ENCODE results near the gene TTC1.

Gene TTC1

GRCh38 chr5:160048131-160048530 lies 39.2 kb downstream of the TTC1 start:
- H4K12ac ChIP-seq (ENCODE audit: low read depth, low read length) = no peak overlapping the region
- no peak overlapping the region for H4K91ac ChIP-seq (ENCODE audit: low read depth, low read length)
- H3K27me3 ChIP-seq (ENCODE audit: insufficient read depth, low read length) = no peaks in the 10 kb centered on the region
- no peak overlapping the region for H2BK120ac ChIP-seq (ENCODE audit: insufficient read depth, low read length, poor library complexity)
- H3K23ac ChIP-seq (ENCODE audit: low read length) = no peak overlapping the region
- no peak overlapping the region for H4K8ac ChIP-seq (ENCODE audit: low read depth, low read length)
- no peak overlapping the region for H3K9ac ChIP-seq (ENCODE audit: low read length)
- H3K27ac ChIP-seq (ENCODE audit: low read depth, low read length) = no peak overlapping the region
- no peak overlapping the region for H2BK12ac ChIP-seq (ENCODE audit: low read length)
- no peak overlapping the region for H3K4me2 ChIP-seq (ENCODE audit: low read length)
- no peak overlapping the region for H3K14ac ChIP-seq (ENCODE audit: low read length)
- no peaks in the 10 kb centered on the region for H3K79me1 ChIP-seq (ENCODE audit: low read length)
- H3K9me3 ChIP-seq (ENCODE audit: insufficient read depth, low read depth, low read length) = no peaks in the 10 kb centered on the region
- WGBS (ENCODE audit: extremely low coverage, insufficient coverage, insufficient read length) = no CpG with 5 or more reads among the region's 9 CpGs
- no peaks in the 10 kb centered on the region for H3K79me2 ChIP-seq (ENCODE audit: control insufficient read depth, insufficient read depth, low read length, poor library complexity)
- no peak overlapping the region for H3K18ac ChIP-seq (ENCODE audit: low read length)
- H3K4ac ChIP-seq (ENCODE audit: low read depth, low read length) = no peak overlapping the region
- no peaks in the 10 kb centered on the region for H3K4me1 ChIP-seq (ENCODE audit: control insufficient read depth in 1 of 2, insufficient read depth in 2 of 2, low read length in 2 of 2)
- no peak overlapping the region for H3K4me3 ChIP-seq (ENCODE audit: low read depth, low read length)
- no peak overlapping the region for H2AK5ac ChIP-seq (ENCODE audit: low read length)
- DNase-seq = no peak
- no peak overlapping the region for H2AFZ ChIP-seq (ENCODE audit: insufficient read depth, low read length, poor library complexity)
- H2BK5ac ChIP-seq (ENCODE audit: low read depth, low read length, poor library complexity) = no peak overlapping the region
- peaks cover 15 to 23% of the 10 kb centered on the region in 2 experiments for H3K36me3 ChIP-seq (ENCODE audit: control insufficient read depth in 1 of 2, insufficient read depth in 2 of 2, low read length in 2 of 2)

GRCh38 chr5:160049099-160049498 lies 40.2 kb downstream of the TTC1 start:
- Histone ChIP-seq H3K4me1 (ENCODE audit: control insufficient read depth in 1 of 2, insufficient read depth in 2 of 2, low read length in 2 of 2) (no peaks in the 10 kb centered on the region), H4K91ac (ENCODE audit: low read depth, low read length) (no peak overlapping the region), H3K4me2 (ENCODE audit: low read length) (no peak overlapping the region), H3K18ac (ENCODE audit: low read length) (no peak overlapping the region), H3K79me1 (ENCODE audit: low read length) (no peaks in the 10 kb centered on the region), H3K4ac (ENCODE audit: low read depth, low read length) (no peak overlapping the region), H3K4me3 (ENCODE audit: low read depth, low read length) (no peak overlapping the region), H3K79me2 (ENCODE audit: control insufficient read depth, insufficient read depth, low read length, poor library complexity) (no peaks in the 10 kb centered on the region), H4K12ac (ENCODE audit: low read depth, low read length) (no peak overlapping the region), H2AK5ac (ENCODE audit: low read length) (no peak overlapping the region), H2BK120ac (ENCODE audit: insufficient read depth, low read length, poor library complexity) (no peak overlapping the region), H3K9ac (ENCODE audit: low read length) (no peak overlapping the region), H2BK12ac (ENCODE audit: low read length) (no peak overlapping the region), H3K36me3 (ENCODE audit: control insufficient read depth in 1 of 2, insufficient read depth in 2 of 2, low read length in 2 of 2) (peaks cover 16 to 23% of the 10 kb centered on the region in 2 experiments), H2AFZ (ENCODE audit: insufficient read depth, low read length, poor library complexity) (no peak overlapping the region), H3K14ac (ENCODE audit: low read length) (no peak overlapping the region), H3K23ac (ENCODE audit: low read length) (no peak overlapping the region), H3K9me3 (ENCODE audit: insufficient read depth, low read depth, low read length) (no peaks in the 10 kb centered on the region), H4K8ac (ENCODE audit: low read depth, low read length) (no peak overlapping the region), H3K27ac (ENCODE audit: low read depth, low read length) (no peak overlapping the region), H3K27me3 (ENCODE audit: insufficient read depth, low read length) (no peaks in the 10 kb centered on the region), H2BK5ac (ENCODE audit: low read depth, low read length, poor library complexity) (no peak overlapping the region)
- no peak for DNase-seq
- WGBS (ENCODE audit: extremely low coverage, insufficient coverage, insufficient read length) = no CpG with 5 or more reads among the region's 3 CpGs

- H2AK5ac ChIP-seq (ENCODE audit: low read length) = no peak overlapping the region
- no peak overlapping the region for H4K8ac ChIP-seq (ENCODE audit: low read depth, low read length)
- H3K4me1 ChIP-seq (ENCODE audit: control insufficient read depth in 1 of 2, insufficient read depth in 2 of 2, low read length in 2 of 2) = no peaks in the 10 kb centered on the region
- no peak overlapping the region for H3K4ac ChIP-seq (ENCODE audit: low read depth, low read length)
- DNase-seq = no peak
- no peak overlapping the region for H3K23ac ChIP-seq (ENCODE audit: low read length)
- no peak overlapping the region for H3K4me2 ChIP-seq (ENCODE audit: low read length)
- no peak overlapping the region for H2AFZ ChIP-seq (ENCODE audit: insufficient read depth, low read length, poor library complexity)
- no peak overlapping the region for H4K91ac ChIP-seq (ENCODE audit: low read depth, low read length)
- no peak overlapping the region for H3K9ac ChIP-seq (ENCODE audit: low read length)
- no peak overlapping the region for H2BK120ac ChIP-seq (ENCODE audit: insufficient read depth, low read length, poor library complexity)
- H3K4me3 ChIP-seq (ENCODE audit: low read depth, low read length) = no peak overlapping the region
- H3K18ac ChIP-seq (ENCODE audit: low read length) = no peak overlapping the region
- no peak overlapping the region for H4K12ac ChIP-seq (ENCODE audit: low read depth, low read length)
- no peaks in the 10 kb centered on the region for H3K27me3 ChIP-seq (ENCODE audit: insufficient read depth, low read length)
- WGBS (ENCODE audit: extremely low coverage, insufficient coverage, insufficient read length) = no CpG with 5 or more reads among the region's 1 CpG
- H3K79me1 ChIP-seq (ENCODE audit: low read length) = no peaks in the 10 kb centered on the region
- no peaks in the 10 kb centered on the region for H3K79me2 ChIP-seq (ENCODE audit: control insufficient read depth, insufficient read depth, low read length, poor library complexity)
- no peak overlapping the region for H3K14ac ChIP-seq (ENCODE audit: low read length)
- H2BK5ac ChIP-seq (ENCODE audit: low read depth, low read length, poor library complexity) = no peak overlapping the region
- peaks cover 17 to 33% of the 10 kb centered on the region in 2 experiments for H3K36me3 ChIP-seq (ENCODE audit: control insufficient read depth in 1 of 2, insufficient read depth in 2 of 2, low read length in 2 of 2)
- no peak overlapping the region for H2BK12ac ChIP-seq (ENCODE audit: low read length)
- H3K9me3 ChIP-seq (ENCODE audit: insufficient read depth, low read depth, low read length) = no peaks in the 10 kb centered on the region
- H3K27ac ChIP-seq (ENCODE audit: low read depth, low read length) = no peak overlapping the region
Measured at GRCh38 chr5:160054047-160054446, 45.1 kb downstream of the TTC1 start.

- Histone ChIP-seq H2AK5ac (ENCODE audit: low read length) (no peak overlapping the region), H3K27me3 (ENCODE audit: insufficient read depth, low read length) (no peaks in the 10 kb centered on the region), H3K4ac (ENCODE audit: low read depth, low read length) (no peak overlapping the region), H3K4me2 (ENCODE audit: low read length) (no peak overlapping the region), H3K27ac (ENCODE audit: low read depth, low read length) (no peak overlapping the region), H2BK5ac (ENCODE audit: low read depth, low read length, poor library complexity) (no peak overlapping the region), H2BK120ac (ENCODE audit: insufficient read depth, low read length, poor library complexity) (no peak overlapping the region), H3K9ac (ENCODE audit: low read length) (no peak overlapping the region), H2AFZ (ENCODE audit: insufficient read depth, low read length, poor library complexity) (no peak overlapping the region), H3K18ac (ENCODE audit: low read length) (no peak overlapping the region), H4K91ac (ENCODE audit: low read depth, low read length) (no peak overlapping the region), H3K79me1 (ENCODE audit: low read length) (no peaks in the 10 kb centered on the region), H3K23ac (ENCODE audit: low read length) (no peak overlapping the region), H4K8ac (ENCODE audit: low read depth, low read length) (no peak overlapping the region), H4K12ac (ENCODE audit: low read depth, low read length) (no peak overlapping the region), H3K4me1 (ENCODE audit: control insufficient read depth in 1 of 2, insufficient read depth in 2 of 2, low read length in 2 of 2) (no peaks in the 10 kb centered on the region), H2BK12ac (ENCODE audit: low read length) (no peak overlapping the region), H3K79me2 (ENCODE audit: control insufficient read depth, insufficient read depth, low read length, poor library complexity) (no peaks in the 10 kb centered on the region), H3K14ac (ENCODE audit: low read length) (no peak overlapping the region), H3K9me3 (ENCODE audit: insufficient read depth, low read depth, low read length) (no peaks in the 10 kb centered on the region), H3K4me3 (ENCODE audit: low read depth, low read length) (no peak overlapping the region), H3K36me3 (ENCODE audit: control insufficient read depth in 1 of 2, insufficient read depth in 2 of 2, low read length in 2 of 2) (peaks cover 16 to 32% of the 10 kb centered on the region in 2 experiments)
- peak in 1 of 2 donors; percentile 32 for DNase-seq
- WGBS (ENCODE audit: extremely low coverage, insufficient coverage, insufficient read length) = no CpG with 5 or more reads among the region's 2 CpGs
Measured at GRCh38 chr5:160054831-160055230, 45.9 kb downstream of the TTC1 start.
